Measurements from ENCODE around the gene ELK1.
A peak's percentile ranks its signal among the peaks of the same experiment; 100 is the strongest.

The ELK1 gene

DNA sequence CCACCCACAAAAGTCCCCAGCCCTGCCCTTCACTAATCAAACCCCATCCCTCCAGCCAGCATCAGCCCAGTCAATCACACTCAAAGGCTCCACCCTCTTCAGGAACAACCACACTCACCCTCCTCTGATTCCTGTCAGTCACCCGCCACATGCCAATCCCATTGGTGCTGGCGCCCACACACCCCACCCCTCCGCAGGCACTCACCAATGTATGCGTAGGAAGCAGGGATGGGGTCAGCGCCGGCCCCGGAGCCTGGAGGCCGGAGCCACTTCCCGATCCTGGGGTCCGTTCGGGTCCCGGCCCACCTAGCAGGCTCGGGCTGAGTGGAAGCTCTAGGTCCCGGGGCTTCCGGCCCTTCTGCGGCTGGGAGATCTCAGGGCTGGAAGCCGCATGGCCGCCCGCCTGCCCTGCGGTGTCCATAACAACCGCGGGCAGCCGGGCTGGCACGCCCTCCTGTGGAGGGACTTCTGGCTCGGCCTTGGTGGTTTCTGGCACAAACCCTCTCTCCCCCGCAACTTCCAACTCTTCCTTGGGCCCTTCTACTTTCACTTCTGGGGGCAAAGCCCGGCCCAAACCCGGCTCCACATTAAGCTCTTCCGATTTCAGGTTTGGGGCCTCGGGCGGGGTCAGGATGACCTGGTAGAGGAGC, 12.7 kb downstream of the ELK1 start:
- Histone ChIP-seq H4K8ac (ENCODE audit: low read depth, low read length) (no peak overlapping the region), H3K9me3 (replicated peaks in 1 of 2; ENCODE audit: control insufficient read depth in 2 of 2, insufficient read depth in 1 of 2, low read depth in 1 of 2, low read length in 2 of 2) (peaks cover 0 to 20% of the 10 kb centered on the region in 2 donors), H2AK5ac (ENCODE audit: low read depth, low read length) (no peak overlapping the region), H3K79me1 (ENCODE audit: low read depth, low read length) (no peaks in the 10 kb centered on the region), H3K4me2 (ENCODE audit: insufficient read depth, low read length, poor library complexity, severe bottlenecking) (peak overlapping the region; percentile 2), H4K91ac (ENCODE audit: low read depth, low read length, poor library complexity) (no peak overlapping the region), H2BK15ac (ENCODE audit: low read length) (no peak overlapping the region), H3K14ac (ENCODE audit: low read length) (no peak overlapping the region), H3K4me3 (ENCODE audit: low read length in 2 of 2) (no peak overlapping the region), H2BK12ac (ENCODE audit: low read length) (no peak overlapping the region), H3K4ac (ENCODE audit: low read length) (no peak overlapping the region), H3K27ac (replicated peaks; ENCODE audit: low read length) (no peak overlapping the region), H3K23ac (ENCODE audit: low read depth, low read length, poor library complexity) (no peak overlapping the region), H3K9ac (ENCODE audit: low read depth, low read length, poor library complexity) (no peak overlapping the region), H2BK5ac (ENCODE audit: low read length) (no peak overlapping the region), H3K18ac (ENCODE audit: low read length) (no peak overlapping the region), H2AFZ (ENCODE audit: low read length) (no peak overlapping the region), H3K27me3 (ENCODE audit: control insufficient read depth in 3 of 3, insufficient read depth in 3 of 3, low read depth in 1 of 3, low read length in 3 of 3) (no peaks in the 10 kb centered on the region), H3K36me3 (replicated peaks in 1 of 2; ENCODE audit: control insufficient read depth in 2 of 2, insufficient read depth in 2 of 2, low read length in 2 of 2) (peaks cover 18 to 70% of the 10 kb centered on the region in 2 donors), H2BK120ac (ENCODE audit: low read depth, low read length) (no peak overlapping the region), H3K4me1 (ENCODE audit: control insufficient read depth in 2 of 2, insufficient read depth in 1 of 2, low read depth in 1 of 2, low read length in 2 of 2) (peaks cover 0 to 5% of the 10 kb centered on the region in 2 donors)
- DNase-seq (ENCODE audit: low spot score) = no peak
- WGBS, 2 donors (ENCODE audit: extremely low coverage in 2 of 2, insufficient read length in 2 of 2, insufficient replicate concordance in 1 of 2) = no CpG with 5 or more reads among the region's 31 CpGs

DNA sequence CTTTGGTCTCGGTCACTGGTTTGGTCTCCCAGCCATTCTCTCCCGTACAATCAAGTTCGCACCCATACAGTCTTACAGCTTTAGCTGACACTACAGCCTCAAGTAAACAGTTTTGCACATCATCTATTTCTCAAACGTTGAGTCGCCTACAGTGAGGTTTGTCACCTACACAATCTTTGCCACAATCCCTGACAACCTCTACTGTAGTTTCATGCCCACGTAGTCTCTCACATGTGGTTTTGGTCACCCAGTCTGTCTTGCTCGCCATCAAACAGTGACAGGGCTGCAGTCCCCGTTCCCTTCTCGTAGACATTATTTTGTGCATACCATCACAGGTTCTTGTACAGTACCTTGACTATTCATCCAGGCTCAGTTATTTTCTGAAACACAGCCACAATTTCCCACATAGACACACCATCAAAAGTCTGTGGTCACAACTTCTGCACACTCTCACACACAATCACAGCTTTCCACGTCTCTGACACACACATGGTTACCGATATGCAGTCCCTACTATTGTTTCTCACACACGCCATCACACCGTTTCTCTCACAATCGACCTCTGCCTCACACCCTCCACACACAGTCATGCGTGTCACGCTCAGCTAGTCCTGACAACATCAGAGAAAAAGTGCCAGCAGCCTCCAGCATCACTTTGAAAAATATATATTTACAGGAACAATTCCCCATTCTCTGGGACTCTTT, 15.3 kb downstream of the ELK1 start:
- Histone ChIP-seq H2BK12ac (ENCODE audit: low read length) (no peak overlapping the region), H3K79me1 (ENCODE audit: low read depth, low read length) (no peaks in the 10 kb centered on the region), H2BK120ac (ENCODE audit: low read depth, low read length) (no peak overlapping the region), H2AFZ (ENCODE audit: low read length) (no peak overlapping the region), H3K27me3 (ENCODE audit: control insufficient read depth in 3 of 3, insufficient read depth in 3 of 3, low read depth in 1 of 3, low read length in 3 of 3) (no peaks in the 10 kb centered on the region), H4K8ac (ENCODE audit: low read depth, low read length) (no peak overlapping the region), H3K9ac (ENCODE audit: low read depth, low read length, poor library complexity) (no peak overlapping the region), H3K4ac (ENCODE audit: low read length) (no peak overlapping the region), H3K4me3 (ENCODE audit: low read length in 2 of 2) (no peak overlapping the region), H3K27ac (replicated peaks; ENCODE audit: low read length) (no peak overlapping the region), H3K18ac (ENCODE audit: low read length) (no peak overlapping the region), H3K4me2 (ENCODE audit: insufficient read depth, low read length, poor library complexity, severe bottlenecking) (no peak overlapping the region), H3K23ac (ENCODE audit: low read depth, low read length, poor library complexity) (no peak overlapping the region), H3K4me1 (ENCODE audit: control insufficient read depth in 2 of 2, insufficient read depth in 1 of 2, low read depth in 1 of 2, low read length in 2 of 2) (peaks cover 0 to 5% of the 10 kb centered on the region in 2 donors), H2BK15ac (ENCODE audit: low read length) (no peak overlapping the region), H3K36me3 (replicated peaks in 1 of 2; ENCODE audit: control insufficient read depth in 2 of 2, insufficient read depth in 2 of 2, low read length in 2 of 2) (peaks cover 9 to 49% of the 10 kb centered on the region in 2 donors), H3K14ac (ENCODE audit: low read length) (no peak overlapping the region), H2BK5ac (ENCODE audit: low read length) (no peak overlapping the region), H2AK5ac (ENCODE audit: low read depth, low read length) (no peak overlapping the region), H3K9me3 (replicated peaks in 1 of 2; ENCODE audit: control insufficient read depth in 2 of 2, insufficient read depth in 1 of 2, low read depth in 1 of 2, low read length in 2 of 2) (peaks cover 0 to 3% of the 10 kb centered on the region in 2 donors), H4K91ac (ENCODE audit: low read depth, low read length, poor library complexity) (no peak overlapping the region)
- DNase-seq (ENCODE audit: low spot score) = no peak
- no CpG with 5 or more reads among the region's 16 CpGs for WGBS, 2 donors (ENCODE audit: extremely low coverage in 2 of 2, insufficient read length in 2 of 2, insufficient replicate concordance in 1 of 2)

DNA sequence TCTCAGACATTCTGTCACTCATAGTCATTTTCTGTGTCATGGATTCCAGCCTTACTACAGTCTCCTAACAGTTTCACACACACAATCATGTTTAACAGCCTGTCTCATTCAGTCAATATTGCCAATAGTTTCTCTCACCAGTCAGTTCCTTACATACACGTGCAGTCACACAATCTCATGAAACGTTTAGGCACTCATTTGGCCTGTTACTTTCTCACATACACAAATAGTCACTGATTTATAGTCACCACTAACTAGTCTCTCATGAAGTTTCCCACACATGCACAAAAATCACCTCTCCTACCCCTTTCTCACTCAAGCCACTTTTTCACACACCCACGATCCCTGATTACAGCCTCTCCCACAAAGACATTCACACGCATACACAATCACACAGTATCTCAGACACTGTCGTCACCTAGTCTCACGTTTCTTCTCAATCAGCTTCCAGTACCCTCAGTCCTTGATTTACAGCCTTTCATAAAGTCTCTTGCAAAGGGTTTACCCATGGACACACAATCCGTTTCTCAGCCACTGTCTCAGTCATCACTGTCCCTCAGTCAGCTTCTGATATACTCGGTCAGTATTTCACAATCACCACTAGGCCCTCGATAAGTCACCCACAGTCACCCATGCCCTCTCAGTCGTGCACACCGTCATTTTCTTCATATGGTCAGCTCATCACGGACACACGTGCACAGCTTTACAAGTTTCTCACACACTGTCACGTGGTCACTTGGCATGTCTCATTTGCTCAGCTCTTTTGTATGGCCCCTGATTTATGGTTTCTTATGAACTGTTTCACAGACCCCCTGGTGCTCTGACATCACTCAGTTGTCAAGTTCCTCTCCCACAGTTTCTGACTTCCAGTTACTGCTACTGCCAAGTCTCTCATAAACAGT, 16.4 kb downstream of the ELK1 start:
- no peak overlapping the region for H2AFZ ChIP-seq (ENCODE audit: low read length)
- H3K9ac ChIP-seq (ENCODE audit: low read depth, low read length, poor library complexity) = no peak overlapping the region
- H3K36me3 ChIP-seq (replicated peaks in 1 of 2; ENCODE audit: control insufficient read depth in 2 of 2, insufficient read depth in 2 of 2, low read length in 2 of 2) = peaks cover 9 to 38% of the 10 kb centered on the region in 2 donors
- H4K8ac ChIP-seq (ENCODE audit: low read depth, low read length) = no peak overlapping the region
- no peaks in the 10 kb centered on the region for H3K9me3 ChIP-seq (replicated peaks in 1 of 2; ENCODE audit: control insufficient read depth in 2 of 2, insufficient read depth in 1 of 2, low read depth in 1 of 2, low read length in 2 of 2)
- H2AK5ac ChIP-seq (ENCODE audit: low read depth, low read length) = no peak overlapping the region
- peaks cover 0 to 5% of the 10 kb centered on the region in 2 donors for H3K4me1 ChIP-seq (ENCODE audit: control insufficient read depth in 2 of 2, insufficient read depth in 1 of 2, low read depth in 1 of 2, low read length in 2 of 2)
- H4K91ac ChIP-seq (ENCODE audit: low read depth, low read length, poor library complexity) = no peak overlapping the region
- H2BK5ac ChIP-seq (ENCODE audit: low read length) = no peak overlapping the region
- no CpG with 5 or more reads among the region's 14 CpGs for WGBS, 2 donors (ENCODE audit: extremely low coverage in 2 of 2, insufficient read length in 2 of 2, insufficient replicate concordance in 1 of 2)
- no peak for DNase-seq (ENCODE audit: low spot score)
- no peak overlapping the region for H2BK15ac ChIP-seq (ENCODE audit: low read length)
- H2BK120ac ChIP-seq (ENCODE audit: low read depth, low read length) = no peak overlapping the region
- H3K4me2 ChIP-seq (ENCODE audit: insufficient read depth, low read length, poor library complexity, severe bottlenecking) = no peak overlapping the region
- no peak overlapping the region for H3K4me3 ChIP-seq (ENCODE audit: low read length in 2 of 2)
- H2BK12ac ChIP-seq (ENCODE audit: low read length) = no peak overlapping the region
- H3K4ac ChIP-seq (ENCODE audit: low read length) = no peak overlapping the region
- no peak overlapping the region for H3K23ac ChIP-seq (ENCODE audit: low read depth, low read length, poor library complexity)
- no peak overlapping the region for H3K18ac ChIP-seq (ENCODE audit: low read length)
- no peaks in the 10 kb centered on the region for H3K27me3 ChIP-seq (ENCODE audit: control insufficient read depth in 3 of 3, insufficient read depth in 3 of 3, low read depth in 1 of 3, low read length in 3 of 3)
- H3K27ac ChIP-seq (replicated peaks; ENCODE audit: low read length) = no peak overlapping the region
- no peaks in the 10 kb centered on the region for H3K79me1 ChIP-seq (ENCODE audit: low read depth, low read length)
- H3K14ac ChIP-seq (ENCODE audit: low read length) = no peak overlapping the region

DNA sequence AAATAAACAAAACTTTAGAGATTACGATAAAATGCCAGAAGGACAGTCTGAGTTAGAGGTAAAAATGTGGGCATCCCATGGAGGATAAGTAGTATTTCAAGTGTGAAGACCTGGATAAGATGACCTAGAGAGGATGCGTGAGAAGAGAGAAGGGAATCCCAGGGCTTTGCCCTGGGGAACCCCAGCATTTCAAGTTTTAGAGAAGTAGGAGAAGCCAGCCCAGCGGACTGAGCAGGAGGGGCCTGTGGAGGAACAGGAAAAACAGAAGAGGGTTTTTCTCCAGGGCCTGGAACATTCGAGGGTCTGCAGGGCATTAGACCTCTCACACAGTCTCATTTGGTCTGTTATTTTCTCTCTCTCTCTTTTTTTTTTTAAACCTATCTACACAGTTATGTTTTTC, 17.7 kb downstream of the ELK1 start:
- H2BK15ac ChIP-seq (ENCODE audit: low read length) = no peak overlapping the region
- no CpG with 5 or more reads among the region's 4 CpGs for WGBS, 2 donors (ENCODE audit: extremely low coverage in 2 of 2, insufficient read length in 2 of 2, insufficient replicate concordance in 1 of 2)
- H3K23ac ChIP-seq (ENCODE audit: low read depth, low read length, poor library complexity) = no peak overlapping the region
- H2BK12ac ChIP-seq (ENCODE audit: low read length) = no peak overlapping the region
- H3K18ac ChIP-seq (ENCODE audit: low read length) = no peak overlapping the region
- H3K4ac ChIP-seq (ENCODE audit: low read length) = no peak overlapping the region
- no peak overlapping the region for H3K4me2 ChIP-seq (ENCODE audit: insufficient read depth, low read length, poor library complexity, severe bottlenecking)
- no peak overlapping the region for H3K9ac ChIP-seq (ENCODE audit: low read depth, low read length, poor library complexity)
- no peaks in the 10 kb centered on the region for H3K27me3 ChIP-seq (ENCODE audit: control insufficient read depth in 3 of 3, insufficient read depth in 3 of 3, low read depth in 1 of 3, low read length in 3 of 3)
- H2BK5ac ChIP-seq (ENCODE audit: low read length) = no peak overlapping the region
- no peak overlapping the region for H2AK5ac ChIP-seq (ENCODE audit: low read depth, low read length)
- peaks cover 6 to 27% of the 10 kb centered on the region in 2 donors for H3K36me3 ChIP-seq (replicated peaks in 1 of 2; ENCODE audit: control insufficient read depth in 2 of 2, insufficient read depth in 2 of 2, low read length in 2 of 2)
- H3K4me3 ChIP-seq (ENCODE audit: low read length in 2 of 2) = no peak overlapping the region
- no peak overlapping the region for H2AFZ ChIP-seq (ENCODE audit: low read length)
- peaks cover 0 to 5% of the 10 kb centered on the region in 2 donors for H3K4me1 ChIP-seq (ENCODE audit: control insufficient read depth in 2 of 2, insufficient read depth in 1 of 2, low read depth in 1 of 2, low read length in 2 of 2)
- no peak for DNase-seq (ENCODE audit: low spot score)
- H3K27ac ChIP-seq (replicated peaks; ENCODE audit: low read length) = no peak overlapping the region
- no peak overlapping the region for H2BK120ac ChIP-seq (ENCODE audit: low read depth, low read length)
- no peaks in the 10 kb centered on the region for H3K9me3 ChIP-seq (replicated peaks in 1 of 2; ENCODE audit: control insufficient read depth in 2 of 2, insufficient read depth in 1 of 2, low read depth in 1 of 2, low read length in 2 of 2)
- no peak overlapping the region for H3K14ac ChIP-seq (ENCODE audit: low read length)
- H4K91ac ChIP-seq (ENCODE audit: low read depth, low read length, poor library complexity) = no peak overlapping the region
- no peak overlapping the region for H4K8ac ChIP-seq (ENCODE audit: low read depth, low read length)
- H3K79me1 ChIP-seq (ENCODE audit: low read depth, low read length) = no peaks in the 10 kb centered on the region
